Left lung (tissue), 10 donors: ENCODE data around the gene IL1RL2. TPM values are rescaled to one million over a fixed set of nuclear protein-coding genes. Genes with fewer than 3 reads are reported as not detected.

ENCODE experiments used
- ATAC-seq: fragments of 200-7000 bp; cut with Tn5 transposase; one replicate; pipeline ENCODE4 v1.9.1; 2020; ENCODE audit warnings: moderate library complexity
- DNase-seq, 4 donors: peaks; one replicate each; pipeline ENCODE4 v3.0.0-alpha.2; 2013 to 2020
- H3K27ac ChIP-seq, 2 donors: fragments of 200-600 bp; sonication (generic) in 1 of 2; one replicate each; pipeline versions ENCODE4 v1.5.0 to v1.8.0; 2020 to 2021
- H3K27me3 ChIP-seq, 2 donors: fragments of 200-600 bp; sonication (generic) in 1 of 2; one replicate each; pipeline versions ENCODE4 v1.5.0 to v1.8.0; 2020 to 2021
- H3K36me3 ChIP-seq, 2 donors: fragments of 200-600 bp; sonication (generic) in 1 of 2; one replicate each; pipeline versions ENCODE4 v1.5.0 to v1.8.0; 2020 to 2021
- H3K4me1 ChIP-seq, 2 donors: fragments of 200-600 bp; one replicate each; pipeline ENCODE4 v1.8.0; 2021
- H3K4me3 ChIP-seq, 2 donors: fragments of 200-600 bp; sonication (generic) in 1 of 2; one replicate each; pipeline versions ENCODE4 v1.5.0 to v1.8.0; 2020 to 2021; ENCODE audit warnings: mild to moderate bottlenecking in 1 of 2
- H3K9me3 ChIP-seq, 2 donors: fragments of 200-600 bp; sonication (generic) in 1 of 2; one replicate each; pipeline versions ENCODE4 v1.5.0 to v1.8.0; 2020 to 2021
- CTCF ChIP-seq, 2 donors: fragments of 200-600 bp; sonication (generic) in 1 of 2; IDR thresholded peaks; one replicate each; pipeline versions ENCODE4 v1.5.0 to v1.8.0; 2021; ENCODE audit warnings: antibody characterized with exemption in 2 of 2
- intact Hi-C, 2 donors: fragments of 100-400 bp; cut with DNase I; formaldehyde crosslinking; loops; one replicate each; pipeline versions ENCODE4 v1.11.2 to v1.14.2; 2022
- polyA plus RNA-seq, 6 donors: library from polyadenylated mRNA; unstranded; fragments of 120-200 nt; gene quantifications; one replicate each; pipeline ENCODE4 v1.2.1, GENCODE V29; 2013; ENCODE audit not compliant: insufficient read length in 6 of 6
- total RNA-seq, 2 donors: library from RNA; stranded (reverse); fragmentation: NEBNext Ultra II Directional; extraction: Animal tissue kit (Norgen Biotek cat#: 25700); gene quantifications; one replicate each; pipeline ENCODE4 v1.2.1, GENCODE V29; 2021
- donor health status: DM: no; HTN: yes; CAD: no.
- donor health status: DM: no; HTN: no; CAD: no.

IL1RL2 gene
- total and polyA plus RNA-seq, 8 donors = 0.91 to 2.5 (median 1.5) TPM

GRCh38 chr2:102194609-102195268, 7.9 kb downstream of the IL1RL2 start:
- DNase-seq = no peak
- no peak for ATAC-seq
- H3K9me3 ChIP-seq = no peaks in the 10 kb centered on the region
- no peaks in the 10 kb centered on the region for H3K4me1 ChIP-seq
- H3K27ac ChIP-seq = no peak overlapping the region
- no peak for TF ChIP-seq CTCF (IDR thresholded peaks at IDR 0.05)
- no peaks in the 10 kb centered on the region for H3K36me3 ChIP-seq
- intact Hi-C loops = no loop called here
- H3K4me3 ChIP-seq = no peak overlapping the region
- H3K27me3 ChIP-seq = no peaks in the 10 kb centered on the region

- Histone ChIP-seq H3K27me3 (no peaks in the 10 kb centered on the region), H3K9me3 (no peaks in the 10 kb centered on the region), H3K36me3 (no peaks in the 10 kb centered on the region), H3K27ac (no peak overlapping the region), H3K4me1 (no peaks in the 10 kb centered on the region), H3K4me3 (no peak overlapping the region)
- ATAC-seq = no peak
- no peak for TF ChIP-seq CTCF (IDR thresholded peaks at IDR 0.05)
- intact Hi-C loops = no loop called here
- no peak for DNase-seq
Measured at GRCh38 chr2:102197389-102198137, 10.7 kb downstream of the IL1RL2 start.

- no peak overlapping the region for H3K4me3 ChIP-seq
- H3K27ac ChIP-seq = no peak overlapping the region
- intact Hi-C loops = no loop called here
- no peak for DNase-seq
- no peaks in the 10 kb centered on the region for H3K27me3 ChIP-seq
- no peaks in the 10 kb centered on the region for H3K4me1 ChIP-seq
- no peak for ATAC-seq
- no peaks in the 10 kb centered on the region for H3K36me3 ChIP-seq
- no peak for TF ChIP-seq CTCF (IDR thresholded peaks at IDR 0.05)
- peaks cover 0 to 4% of the 10 kb centered on the region in 2 donors for H3K9me3 ChIP-seq
Measured at GRCh38 chr2:102200539-102200938, 13.7 kb downstream of the IL1RL2 start.

GRCh38 chr2:102204638-102205037, 17.8 kb downstream of the IL1RL2 start:
- no peaks in the 10 kb centered on the region for H3K4me1 ChIP-seq
- no peak for DNase-seq
- H3K27me3 ChIP-seq = no peaks in the 10 kb centered on the region
- H3K36me3 ChIP-seq = no peaks in the 10 kb centered on the region
- intact Hi-C loops = no loop called here
- H3K27ac ChIP-seq = no peak overlapping the region
- TF ChIP-seq CTCF (IDR thresholded peaks at IDR 0.05) = no peak
- no peak overlapping the region for H3K4me3 ChIP-seq
- H3K9me3 ChIP-seq = peaks cover 0 to 4% of the 10 kb centered on the region in 2 donors
- ATAC-seq = no peak

GRCh38 chr2:102206666-102207341, 20.0 kb downstream of the IL1RL2 start:
- no peaks in the 10 kb centered on the region for H3K27me3 ChIP-seq
- H3K36me3 ChIP-seq = no peaks in the 10 kb centered on the region
- no peak overlapping the region for H3K27ac ChIP-seq
- no peak overlapping the region for H3K4me3 ChIP-seq
- intact Hi-C loops = no loop called here
- H3K4me1 ChIP-seq = no peaks in the 10 kb centered on the region
- TF ChIP-seq CTCF (IDR thresholded peaks at IDR 0.05) = no peak
- DNase-seq (peak in 2 of 4 donors; percentile 55 to 56), ATAC-seq (peak; percentile 88)
- peaks cover 0 to 4% of the 10 kb centered on the region in 2 donors for H3K9me3 ChIP-seq
